Measurements from ENCODE around the gene SPDEF.

The SPDEF gene

GRCh38 chr6:34497411-34497810 lies 58.7 kb downstream of the SPDEF start:
- no peak for ATAC-seq

GRCh38 chr6:34496103-34496685 lies 59.9 kb downstream of the SPDEF start:
- ATAC-seq, result no peak
- TF ChIP-seq CREB5 (CRISPR knock-in tag; IDR thresholded peaks at IDR 0.05; ENCODE audit: low read depth) (no peak), TCF4 (CRISPR knock-in tag; IDR thresholded peaks at IDR 0.05; ENCODE audit: borderline replicate concordance) (no peak), ZFP30 (CRISPR knock-in tag; IDR thresholded peaks at IDR 0.05) (no peak), PPARA (CRISPR knock-in tag; IDR thresholded peaks at IDR 0.05; ENCODE audit: borderline replicate concordance) (no peak), ESRRG (CRISPR knock-in tag; IDR thresholded peaks at IDR 0.05) (no peak), BACH2 (CRISPR knock-in tag; IDR thresholded peaks at IDR 0.05; ENCODE audit: borderline replicate concordance) (no peak)

More at GRCh38 chr6:34497411-34497810, 58.7 kb downstream of the SPDEF start:
- TF ChIP-seq TSHZ2 (CRISPR knock-in tag; IDR thresholded peaks at IDR 0.05), result no peak
- TF ChIP-seq CSDC2 (CRISPR knock-in tag; IDR thresholded peaks at IDR 0.05), result no peak
- no peak for TF ChIP-seq ZNF8 (CRISPR knock-in tag; IDR thresholded peaks at IDR 0.05)
- no peak for TF ChIP-seq ZNF70 (CRISPR knock-in tag; IDR thresholded peaks at IDR 0.05)
- TF ChIP-seq TCF4 (CRISPR knock-in tag; IDR thresholded peaks at IDR 0.05; ENCODE audit: borderline replicate concordance), result no peak
- no peak for TF ChIP-seq ZC3H10 (CRISPR knock-in tag; IDR thresholded peaks at IDR 0.05)
- no peak for TF ChIP-seq ARNTL (CRISPR knock-in tag; IDR thresholded peaks at IDR 0.05; ENCODE audit: borderline replicate concordance, low read depth)
- TF ChIP-seq POU6F1 (CRISPR knock-in tag; IDR thresholded peaks at IDR 0.05; ENCODE audit: borderline replicate concordance, low read depth), result no peak
- no peak for TF ChIP-seq GLIS3 (CRISPR knock-in tag; IDR thresholded peaks at IDR 0.05)

- no peak for ATAC-seq
- TF ChIP-seq ZNF70 (CRISPR knock-in tag; IDR thresholded peaks at IDR 0.05) (no peak), SNAI2 (CRISPR knock-in tag; IDR thresholded peaks at IDR 0.05) (no peak), BACH2 (CRISPR knock-in tag; IDR thresholded peaks at IDR 0.05; ENCODE audit: borderline replicate concordance) (no peak), PATZ1 (CRISPR knock-in tag; IDR thresholded peaks at IDR 0.05; ENCODE audit: borderline replicate concordance) (no peak), RARB (CRISPR knock-in tag; IDR thresholded peaks at IDR 0.05) (no peak), CSDC2 (CRISPR knock-in tag; IDR thresholded peaks at IDR 0.05) (no peak), ISL1 (CRISPR knock-in tag; IDR thresholded peaks at IDR 0.05) (no peak), POU6F1 (CRISPR knock-in tag; IDR thresholded peaks at IDR 0.05; ENCODE audit: borderline replicate concordance, low read depth) (no peak), CREB5 (CRISPR knock-in tag; IDR thresholded peaks at IDR 0.05; ENCODE audit: low read depth) (no peak), ZFP30 (CRISPR knock-in tag; IDR thresholded peaks at IDR 0.05) (no peak), ESRRG (CRISPR knock-in tag; IDR thresholded peaks at IDR 0.05) (no peak), OSR1 (CRISPR knock-in tag; IDR thresholded peaks at IDR 0.05) (no peak)
Measured at GRCh38 chr6:34494973-34495372, 61.2 kb downstream of the SPDEF start.
